GM19035 (cell line): ENCODE results near the gene LRPAP1.
"Not testable (repeated sequence)": the region's sequence is repeated elsewhere in the genome, so short reads cannot be mapped to it uniquely, and the experiment has no call there.

Source experiments
- ATAC-seq: cut with Tn5 transposase; IDR thresholded peaks from one replicate; pipeline ENCODE4 v1.9.1; 2021; ENCODE audit not compliant: unreplicated experiment

LRPAP1 gene

GRCh38 chr4:3531879-3532750 lies at the start of gene LRPAP1:
LRPAP1 (minus strand) TSS chr4:3532422; CDS start chr4:3532412, 10 bp downstream.
- ATAC-seq, result peak; percentile 85

GRCh38 chr4:3581334-3582090 lies 49.3 kb upstream of the LRPAP1 start:
- not testable (repeated sequence) for ATAC-seq

- ATAC-seq, result not testable (repeated sequence)
These were observed 48.6 kb upstream of the LRPAP1 start for GRCh38 chr4:3580859-3581258.

GRCh38 chr4:3578527-3579144 lies 46.4 kb upstream of the LRPAP1 start:
- ATAC-seq, result not testable (repeated sequence)

- ATAC-seq, result not testable (repeated sequence)
These were observed 45.8 kb upstream of the LRPAP1 start for GRCh38 chr4:3578052-3578451.

- not testable (repeated sequence) for ATAC-seq
These were observed 45.1 kb upstream of the LRPAP1 start for GRCh38 chr4:3577208-3577892.

- ATAC-seq, result not testable (repeated sequence)
These were observed 44.4 kb upstream of the LRPAP1 start for GRCh38 chr4:3576533-3577207.

- not testable (repeated sequence) for ATAC-seq
These were observed 43.5 kb upstream of the LRPAP1 start for GRCh38 chr4:3575426-3576369.

GRCh38 chr4:3574865-3575264 lies 42.6 kb upstream of the LRPAP1 start:
- not testable (repeated sequence) for ATAC-seq

- ATAC-seq, result not testable (repeated sequence)
These were observed 42.1 kb upstream of the LRPAP1 start for GRCh38 chr4:3574346-3574745.

- no peak for ATAC-seq
These were observed 40.9 kb upstream of the LRPAP1 start for GRCh38 chr4:3573131-3573530.

GRCh38 chr4:3572363-3572762 lies 40.1 kb upstream of the LRPAP1 start:
- ATAC-seq, result no peak

GRCh38 chr4:3571921-3572320 lies 39.7 kb upstream of the LRPAP1 start:
- ATAC-seq, result no peak

- not testable (repeated sequence) for ATAC-seq
These were observed 38.7 kb upstream of the LRPAP1 start for GRCh38 chr4:3570923-3571322.

GRCh38 chr4:3569611-3570010 lies 37.4 kb upstream of the LRPAP1 start:
- not testable (repeated sequence) for ATAC-seq

- ATAC-seq, result not testable (repeated sequence)
These were observed 34.5 kb upstream of the LRPAP1 start for GRCh38 chr4:3566701-3567100.

GRCh38 chr4:3566301-3566700 lies 34.1 kb upstream of the LRPAP1 start:
- ATAC-seq, result not testable (repeated sequence)

- ATAC-seq, result not testable (repeated sequence)
These were observed 32.7 kb upstream of the LRPAP1 start for GRCh38 chr4:3564948-3565347.

- no peak for ATAC-seq
These were observed 31.2 kb upstream of the LRPAP1 start for GRCh38 chr4:3563403-3563802.
